Mesendoderm (in vitro differentiated cells): ENCODE measurements around the gene ANXA11.
A peak's percentile ranks its signal among the peaks of the same experiment; 100 is the strongest.
"Not testable (repeated sequence)": the region's sequence is repeated elsewhere in the genome, so short reads cannot be mapped to it uniquely, and the experiment has no call there.

ENCODE experiments used
- DNase-seq: peaks from one replicate; pipeline ENCODE4 v3.0.0; 2013
- H2AK5ac ChIP-seq: 2 replicates; pipeline ENCODE4 v1.6.1; 2013; ENCODE audit warnings: low read length, inconsistent platforms
- H2BK120ac ChIP-seq: 2 replicates; pipeline ENCODE4 v1.6.1; 2013; ENCODE audit warnings: low read depth, mild to moderate bottlenecking, low read length, moderate library complexity, mixed read lengths
- H2BK15ac ChIP-seq: replicated peaks from 2 replicates; pipeline ENCODE4 v1.6.1; 2013; ENCODE audit warnings: low read depth, mild to moderate bottlenecking, moderate library complexity
- H2BK5ac ChIP-seq: 2 replicates; pipeline ENCODE4 v1.6.1; 2013; ENCODE audit warnings: low read length, inconsistent platforms
- H3K18ac ChIP-seq: 2 replicates; pipeline ENCODE4 v1.6.1; 2013; ENCODE audit warnings: mild to moderate bottlenecking, low read length, mixed read lengths
- H3K23ac ChIP-seq: one replicate; pipeline ENCODE4 v1.6.1; 2013; ENCODE audit warnings: low read length
- H3K27ac ChIP-seq: 2 replicates; pipeline ENCODE4 v1.5.1; 2013; ENCODE audit warnings: low read depth, mild to moderate bottlenecking, inconsistent platforms, low read length, moderate library complexity
- H3K27me3 ChIP-seq: 2 replicates; pipeline ENCODE4 v1.6.1; 2013; ENCODE audit warnings: low read length, control low read depth, mild to moderate bottlenecking, inconsistent platforms; ENCODE audit not compliant: insufficient read depth, poor library complexity
- H3K36me3 ChIP-seq: 2 replicates; pipeline ENCODE4 v1.6.1; 2013; ENCODE audit warnings: low read length, inconsistent platforms; ENCODE audit not compliant: control insufficient read depth, insufficient read depth
- H3K4ac ChIP-seq: one replicate; pipeline ENCODE4 v1.6.1; 2013; ENCODE audit warnings: low read depth, mild to moderate bottlenecking, low read length, moderate library complexity
- H3K4me1 ChIP-seq: 2 replicates; pipeline ENCODE4 v1.6.1; 2013; ENCODE audit warnings: low read depth, low read length, inconsistent platforms; ENCODE audit not compliant: control insufficient read depth
- H3K4me2 ChIP-seq: 2 replicates; pipeline ENCODE4 v1.6.1; 2013; ENCODE audit warnings: low read length
- H3K4me3 ChIP-seq: 2 replicates; pipeline ENCODE4 v1.5.1; 2013; ENCODE audit warnings: mild to moderate bottlenecking, low read length
- H3K56ac ChIP-seq: one replicate; pipeline ENCODE4 v1.6.1; 2013; ENCODE audit warnings: low read length
- H3K79me1 ChIP-seq: 2 replicates; pipeline ENCODE4 v1.6.1; 2013; ENCODE audit warnings: low read length, inconsistent platforms
- H3K79me2 ChIP-seq: 2 replicates; pipeline ENCODE4 v1.6.1; 2013; ENCODE audit warnings: mild to moderate bottlenecking, low read length; ENCODE audit not compliant: control insufficient read depth, insufficient read depth
- H3K9ac ChIP-seq: 2 replicates; pipeline ENCODE4 v1.6.1; 2013; ENCODE audit warnings: low read length, inconsistent platforms
- H4K5ac ChIP-seq: one replicate; pipeline ENCODE4 v1.6.1; 2013; ENCODE audit warnings: low read length
- H4K8ac ChIP-seq: one replicate; pipeline ENCODE4 v1.6.1; 2013; ENCODE audit warnings: low read depth, mild to moderate bottlenecking, control low read depth, low read length, moderate library complexity
- WGBS: extraction: QIAGEN DNeasy Blood & Tissue Kit; methylation state at CpG from one replicate; pipeline ENCODE4 v1.1.7; 2013; ENCODE audit warnings: low lambda C conversion rate, missing lambda C conversion rate; ENCODE audit not compliant: insufficient coverage; ENCODE audit errors: extremely low coverage; 5-methylcytosine and 5-hydroxymethylcytosine counted together

Gene ANXA11

DNA sequence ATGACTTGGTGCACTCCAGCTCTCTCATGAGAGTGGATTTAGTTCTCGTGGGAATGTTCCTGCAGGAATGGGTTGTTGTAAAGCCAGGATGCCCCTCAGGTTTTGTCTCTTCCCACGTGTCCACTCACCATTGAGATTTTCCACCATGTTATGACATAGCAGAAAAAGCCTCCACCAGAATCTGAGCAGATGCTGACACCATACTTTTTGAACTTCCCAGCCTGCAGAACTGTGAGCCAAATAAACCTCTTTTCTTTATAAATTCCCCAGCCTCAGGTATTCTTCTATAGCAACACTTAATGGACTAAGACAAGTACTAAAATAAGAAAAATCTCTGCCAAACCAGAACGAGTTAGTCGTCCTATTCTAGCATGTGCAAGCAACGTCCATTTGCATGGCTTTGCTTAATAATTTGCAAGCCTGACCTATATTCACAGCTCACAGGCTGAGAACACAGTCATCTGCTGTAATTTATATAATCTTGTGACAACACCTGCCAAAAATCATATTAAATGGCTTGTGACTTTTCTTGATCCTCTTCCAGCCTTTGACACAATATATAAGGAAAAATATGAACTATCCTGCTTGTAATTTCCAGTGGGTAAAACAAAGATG lies 9.1 kb upstream of the ANXA11 start:
- no CpG with 5 or more reads among the region's 5 CpGs for WGBS
- not testable (repeated sequence) for H4K5ac ChIP-seq, H2AK5ac ChIP-seq

GRCh38 chr10:80212535-80213115 lies 7.3 kb upstream of the ANXA11 start:
- H3K18ac ChIP-seq, H3K4me2 ChIP-seq, H3K27me3 ChIP-seq, H4K8ac ChIP-seq, H2AK5ac ChIP-seq, H2BK5ac ChIP-seq, H3K4me1 ChIP-seq, DNase-seq, H3K36me3 ChIP-seq, H3K56ac ChIP-seq, H3K23ac ChIP-seq, H4K5ac ChIP-seq, H3K9ac ChIP-seq, H2BK120ac ChIP-seq, H3K79me1 ChIP-seq, H3K27ac ChIP-seq, H3K79me2 ChIP-seq, H3K4me3 ChIP-seq, H2BK15ac ChIP-seq, H3K4ac ChIP-seq: not testable (repeated sequence)
- WGBS, result no CpG with 5 or more reads among the region's 4 CpGs

More for the DNA sequence above, 9.1 kb upstream of the ANXA11 start:
- H4K8ac ChIP-seq, H2BK15ac ChIP-seq, H3K18ac ChIP-seq, H3K9ac ChIP-seq, H3K4me2 ChIP-seq, DNase-seq, H3K23ac ChIP-seq, H3K27me3 ChIP-seq, H3K4me1 ChIP-seq, H3K36me3 ChIP-seq, H2BK5ac ChIP-seq, H3K79me2 ChIP-seq, H3K27ac ChIP-seq, H3K56ac ChIP-seq, H3K4me3 ChIP-seq, H2BK120ac ChIP-seq, H3K4ac ChIP-seq, H3K79me1 ChIP-seq: not testable (repeated sequence)

DNA sequence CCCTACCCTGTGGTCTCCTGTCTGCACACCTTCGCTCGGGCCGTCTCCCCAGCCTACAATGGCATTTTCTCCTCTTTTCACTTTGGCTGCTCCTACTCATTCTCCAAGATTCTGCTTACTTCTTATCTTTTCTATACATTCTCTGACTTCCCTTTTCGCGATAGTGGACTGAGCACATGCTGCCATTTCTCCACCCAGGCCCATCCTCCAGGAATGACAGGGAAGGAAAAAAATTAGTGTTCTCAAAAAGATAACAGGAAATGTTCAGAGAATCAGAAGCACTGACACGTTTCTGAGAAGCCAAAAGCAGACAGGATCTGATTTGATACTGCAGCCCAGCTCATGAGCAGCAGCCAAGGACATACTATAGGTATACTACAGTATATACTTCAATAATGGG lies 6.4 kb upstream of the ANXA11 start:
- H3K9ac ChIP-seq, result no peak overlapping the region
- H3K36me3 ChIP-seq, result no peaks in the 10 kb centered on the region
- H3K4me1 ChIP-seq, result no peaks in the 10 kb centered on the region
- no peak overlapping the region for H3K27ac ChIP-seq
- H3K18ac ChIP-seq, result no peak overlapping the region
- no peak overlapping the region for H2BK5ac ChIP-seq
- H3K4me3 ChIP-seq, result no peak overlapping the region
- H4K5ac ChIP-seq, result no peak overlapping the region
- H3K27me3 ChIP-seq, result no peaks in the 10 kb centered on the region
- no peaks in the 10 kb centered on the region for H3K79me2 ChIP-seq
- H3K79me1 ChIP-seq, result no peaks in the 10 kb centered on the region
- no peak overlapping the region for H4K8ac ChIP-seq
- no peak for DNase-seq
- no peak overlapping the region for H3K23ac ChIP-seq
- no peak overlapping the region for H2BK15ac ChIP-seq
- H3K4me2 ChIP-seq, result no peak overlapping the region
- no peak overlapping the region for H3K4ac ChIP-seq
- H2BK120ac ChIP-seq, result no peak overlapping the region
- no CpG with 5 or more reads among the region's 6 CpGs for WGBS
- H3K56ac ChIP-seq, result no peak overlapping the region
- no peak overlapping the region for H2AK5ac ChIP-seq

DNA sequence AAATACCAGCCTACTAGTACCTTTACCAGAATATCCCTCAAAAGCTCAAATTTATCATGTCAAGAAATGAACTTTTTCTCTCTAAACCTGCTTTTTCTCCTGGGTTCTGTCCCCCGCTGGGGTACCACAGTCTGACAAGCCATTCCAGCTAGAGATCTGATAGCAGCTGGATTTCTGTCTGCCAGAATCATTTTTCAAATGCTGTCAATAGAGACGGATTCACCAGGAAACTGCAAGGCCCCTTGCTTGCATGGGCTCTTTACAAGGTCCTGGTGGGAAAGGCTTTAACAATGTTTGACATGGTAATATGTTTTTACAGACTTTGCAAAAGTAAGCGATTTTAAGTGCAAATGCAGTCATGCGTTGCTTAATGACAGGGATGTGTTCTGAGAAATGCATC lies 4.9 kb upstream of the ANXA11 start:
- H2BK120ac ChIP-seq, result no peak overlapping the region
- no peaks in the 10 kb centered on the region for H3K79me2 ChIP-seq
- no peak overlapping the region for H3K27ac ChIP-seq
- no peak overlapping the region for H2BK15ac ChIP-seq
- H4K8ac ChIP-seq, result no peak overlapping the region
- no peak overlapping the region for H3K18ac ChIP-seq
- WGBS, result no CpG with 5 or more reads among the region's 4 CpGs
- no peak overlapping the region for H3K9ac ChIP-seq
- H2BK5ac ChIP-seq, result no peak overlapping the region
- H2AK5ac ChIP-seq, result no peak overlapping the region
- no peak overlapping the region for H3K4me2 ChIP-seq
- no peak overlapping the region for H3K4ac ChIP-seq
- no peaks in the 10 kb centered on the region for H3K27me3 ChIP-seq
- no peaks in the 10 kb centered on the region for H3K79me1 ChIP-seq
- no peak overlapping the region for H3K23ac ChIP-seq
- no peak overlapping the region for H3K56ac ChIP-seq
- no peak for DNase-seq
- H4K5ac ChIP-seq, result no peak overlapping the region
- no peak overlapping the region for H3K4me3 ChIP-seq
- no peaks in the 10 kb centered on the region for H3K36me3 ChIP-seq
- H3K4me1 ChIP-seq, result peaks cover 2% of the 10 kb centered on the region

DNA sequence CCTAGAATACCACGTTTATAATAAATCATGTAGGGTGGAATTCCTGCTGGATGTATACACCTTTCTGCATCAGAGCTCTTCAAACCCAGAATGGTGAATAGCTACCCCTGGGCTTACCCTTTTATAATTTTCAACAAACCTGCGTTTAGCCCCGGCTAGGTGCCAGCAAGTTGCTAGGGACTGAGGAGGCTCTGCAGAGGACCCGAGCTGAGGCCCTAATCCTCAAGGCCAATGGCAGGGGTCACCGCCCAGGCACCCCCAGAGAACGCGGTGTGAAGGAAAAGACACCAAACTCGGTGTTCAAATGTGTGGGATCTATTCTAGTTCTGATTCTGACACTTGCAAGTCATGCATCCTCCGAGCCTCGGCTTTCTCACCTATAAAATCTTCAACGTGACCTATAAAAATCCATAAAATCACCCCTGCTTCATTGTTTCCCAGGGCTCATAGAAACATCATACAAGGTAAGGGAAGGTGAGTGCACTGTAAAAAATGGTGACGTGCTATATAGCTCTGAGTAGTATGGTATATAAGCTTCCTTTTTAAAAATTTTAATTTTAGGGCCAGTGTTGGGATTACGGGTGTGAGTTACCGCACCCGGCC lies 2.5 kb upstream of the ANXA11 start:
- Histone ChIP-seq H3K4me1 (peaks cover 10% of the 10 kb centered on the region), H4K5ac (no peak overlapping the region), H3K23ac (no peak overlapping the region), H3K27ac (peak overlapping the region; percentile 88), H3K36me3 (no peaks in the 10 kb centered on the region), H3K9ac (peak overlapping the region; percentile 37), H2BK120ac (no peak overlapping the region), H3K4me3 (no peak overlapping the region), H2BK15ac (no peak overlapping the region), H3K4me2 (peak overlapping the region; percentile 50), H3K18ac (peak overlapping the region; percentile 61), H3K27me3 (no peaks in the 10 kb centered on the region), H3K4ac (no peak overlapping the region), H2AK5ac (no peak overlapping the region), H3K79me2 (peaks cover 4% of the 10 kb centered on the region), H3K79me1 (peaks cover 5% of the 10 kb centered on the region), H2BK5ac (no peak overlapping the region), H3K56ac (peak overlapping the region; percentile 74), H4K8ac (no peak overlapping the region)
- no peak for DNase-seq
- no CpG with 5 or more reads among the region's 15 CpGs for WGBS
